HepG2 (cell line): ENCODE results near the gene NPBWR2. TPM values are rescaled to one million over a fixed set of nuclear protein-coding genes. Genes with fewer than 3 reads are reported as not detected.

Source experiments
- ATM ChIP-seq: fragments of 450-650 bp; IDR thresholded peaks from 2 replicates; pipeline ENCODE4 v1.7.1; 2017; ENCODE audit warnings: mild to moderate bottlenecking, borderline replicate concordance
- GATAD1 ChIP-seq: IDR thresholded peaks from 2 replicates; pipeline ENCODE4 v1.6.1; 2016; ENCODE audit warnings: missing genetic modification reagents, missing compliant biosample characterization
- GLI4 ChIP-seq: sonication (generic); formaldehyde crosslinking; IDR thresholded peaks from 2 replicates; pipeline ENCODE4 v1.5.1; 2020; ENCODE audit warnings: missing genetic modification reagents, mild to moderate bottlenecking, moderate library complexity, borderline replicate concordance
- JUND ChIP-seq: sonication (generic); formaldehyde crosslinking; IDR thresholded peaks from 2 replicates; pipeline ENCODE4 v1.8.0; 2022; ENCODE audit warnings: mild to moderate bottlenecking, missing genetic modification reagents
- PHB2 ChIP-seq: fragments of 450-650 bp; IDR thresholded peaks from 2 replicates; pipeline ENCODE4 v1.6.1; 2018; ENCODE audit not compliant: partially characterized antibody
- SALL2 ChIP-seq: sonication (generic); formaldehyde crosslinking; IDR thresholded peaks from 2 replicates; pipeline ENCODE4 v1.8.1; 2023; ENCODE audit warnings: mild to moderate bottlenecking, missing genetic modification reagents, inconsistent platforms
- TAF1 ChIP-seq: sonication (generic); formaldehyde crosslinking; IDR thresholded peaks from 2 replicates; pipeline ENCODE4 v1.4.0; 2020; ENCODE audit warnings: missing genetic modification reagents
- U2AF1 ChIP-seq: fragments of 200-400 bp; formaldehyde crosslinking; optimal IDR thresholded peaks from 2 replicates; pipeline ENCODE3; 2017; ENCODE audit warnings: mild to moderate bottlenecking, low read depth, low read length
- ZNF205 ChIP-seq: IDR thresholded peaks from 2 replicates; pipeline ENCODE4 v1.6.1; 2018; ENCODE audit warnings: missing biosample characterization, missing genetic modification reagents
- polyA plus RNA-seq, 8 experiments: library from polyadenylated mRNA; depleted of rRNA in 3 of 8; stranded (reverse) in 7 of 8; unstranded in 1 of 8; fragments of >200 nt; fragmentation: Illumina TruSeq in 4 of 8; extraction: Trizol in 4 of 8; gene quantifications; 2 replicates each; pipeline versions ENCODE4 v1.2.1 to v1.2.3, GENCODE V29; 2011 to 2016; ENCODE audit warnings: low read depth in 4 of 8, missing spikeins in 1 of 8, mixed read lengths in 1 of 8; ENCODE audit not compliant: insufficient read depth in 1 of 8
- total RNA-seq, 5 experiments: library from RNA; depleted of rRNA; stranded (reverse); fragments of >200 nt; fragmentation: Illumina TruSeq; extraction: Trizol; gene quantifications; 2 replicates each; pipeline ENCODE4 v1.2.3, GENCODE V29; 2016; ENCODE audit warnings: low read depth in 1 of 5
- TF ChIP-seq, protein P1 (sequence below): IDR thresholded peaks from 2 replicates; pipeline ENCODE4 v1.6.1; 2016; ENCODE audit warnings: low read depth, missing genetic modification reagents, missing compliant biosample characterization
- TF ChIP-seq, protein P2 (sequence below): sonication (generic); formaldehyde crosslinking; conservative IDR thresholded peaks from 2 replicates; pipeline ENCODE4 v1.4.0; 2020; ENCODE audit warnings: mild to moderate bottlenecking, missing genetic modification reagents, moderate library complexity
- TF ChIP-seq, protein P3 (sequence below): sonication (generic); formaldehyde crosslinking; IDR thresholded peaks from one replicate; pipeline ENCODE4 v1.5.1; 2020; ENCODE audit warnings: mild to moderate bottlenecking, missing genetic modification reagents; ENCODE audit errors: not compliant biosample characterization

NPBWR2 gene
- total and polyA plus RNA-seq, 2 of the 13 experiments (the other 11 are each of a cell fraction or from before 2014, with no cell fraction given): not detected

- TF ChIP-seq, protein P1, sequence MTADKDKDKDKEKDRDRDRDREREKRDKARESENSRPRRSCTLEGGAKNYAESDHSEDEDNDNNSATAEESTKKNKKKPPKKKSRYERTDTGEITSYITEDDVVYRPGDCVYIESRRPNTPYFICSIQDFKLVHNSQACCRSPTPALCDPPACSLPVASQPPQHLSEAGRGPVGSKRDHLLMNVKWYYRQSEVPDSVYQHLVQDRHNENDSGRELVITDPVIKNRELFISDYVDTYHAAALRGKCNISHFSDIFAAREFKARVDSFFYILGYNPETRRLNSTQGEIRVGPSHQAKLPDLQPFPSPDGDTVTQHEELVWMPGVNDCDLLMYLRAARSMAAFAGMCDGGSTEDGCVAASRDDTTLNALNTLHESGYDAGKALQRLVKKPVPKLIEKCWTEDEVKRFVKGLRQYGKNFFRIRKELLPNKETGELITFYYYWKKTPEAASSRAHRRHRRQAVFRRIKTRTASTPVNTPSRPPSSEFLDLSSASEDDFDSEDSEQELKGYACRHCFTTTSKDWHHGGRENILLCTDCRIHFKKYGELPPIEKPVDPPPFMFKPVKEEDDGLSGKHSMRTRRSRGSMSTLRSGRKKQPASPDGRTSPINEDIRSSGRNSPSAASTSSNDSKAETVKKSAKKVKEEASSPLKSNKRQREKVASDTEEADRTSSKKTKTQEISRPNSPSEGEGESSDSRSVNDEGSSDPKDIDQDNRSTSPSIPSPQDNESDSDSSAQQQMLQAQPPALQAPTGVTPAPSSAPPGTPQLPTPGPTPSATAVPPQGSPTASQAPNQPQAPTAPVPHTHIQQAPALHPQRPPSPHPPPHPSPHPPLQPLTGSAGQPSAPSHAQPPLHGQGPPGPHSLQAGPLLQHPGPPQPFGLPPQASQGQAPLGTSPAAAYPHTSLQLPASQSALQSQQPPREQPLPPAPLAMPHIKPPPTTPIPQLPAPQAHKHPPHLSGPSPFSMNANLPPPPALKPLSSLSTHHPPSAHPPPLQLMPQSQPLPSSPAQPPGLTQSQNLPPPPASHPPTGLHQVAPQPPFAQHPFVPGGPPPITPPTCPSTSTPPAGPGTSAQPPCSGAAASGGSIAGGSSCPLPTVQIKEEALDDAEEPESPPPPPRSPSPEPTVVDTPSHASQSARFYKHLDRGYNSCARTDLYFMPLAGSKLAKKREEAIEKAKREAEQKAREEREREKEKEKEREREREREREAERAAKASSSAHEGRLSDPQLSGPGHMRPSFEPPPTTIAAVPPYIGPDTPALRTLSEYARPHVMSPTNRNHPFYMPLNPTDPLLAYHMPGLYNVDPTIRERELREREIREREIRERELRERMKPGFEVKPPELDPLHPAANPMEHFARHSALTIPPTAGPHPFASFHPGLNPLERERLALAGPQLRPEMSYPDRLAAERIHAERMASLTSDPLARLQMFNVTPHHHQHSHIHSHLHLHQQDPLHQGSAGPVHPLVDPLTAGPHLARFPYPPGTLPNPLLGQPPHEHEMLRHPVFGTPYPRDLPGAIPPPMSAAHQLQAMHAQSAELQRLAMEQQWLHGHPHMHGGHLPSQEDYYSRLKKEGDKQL (CRISPR knock-in tag): no peak
- TF ChIP-seq, protein P2, sequence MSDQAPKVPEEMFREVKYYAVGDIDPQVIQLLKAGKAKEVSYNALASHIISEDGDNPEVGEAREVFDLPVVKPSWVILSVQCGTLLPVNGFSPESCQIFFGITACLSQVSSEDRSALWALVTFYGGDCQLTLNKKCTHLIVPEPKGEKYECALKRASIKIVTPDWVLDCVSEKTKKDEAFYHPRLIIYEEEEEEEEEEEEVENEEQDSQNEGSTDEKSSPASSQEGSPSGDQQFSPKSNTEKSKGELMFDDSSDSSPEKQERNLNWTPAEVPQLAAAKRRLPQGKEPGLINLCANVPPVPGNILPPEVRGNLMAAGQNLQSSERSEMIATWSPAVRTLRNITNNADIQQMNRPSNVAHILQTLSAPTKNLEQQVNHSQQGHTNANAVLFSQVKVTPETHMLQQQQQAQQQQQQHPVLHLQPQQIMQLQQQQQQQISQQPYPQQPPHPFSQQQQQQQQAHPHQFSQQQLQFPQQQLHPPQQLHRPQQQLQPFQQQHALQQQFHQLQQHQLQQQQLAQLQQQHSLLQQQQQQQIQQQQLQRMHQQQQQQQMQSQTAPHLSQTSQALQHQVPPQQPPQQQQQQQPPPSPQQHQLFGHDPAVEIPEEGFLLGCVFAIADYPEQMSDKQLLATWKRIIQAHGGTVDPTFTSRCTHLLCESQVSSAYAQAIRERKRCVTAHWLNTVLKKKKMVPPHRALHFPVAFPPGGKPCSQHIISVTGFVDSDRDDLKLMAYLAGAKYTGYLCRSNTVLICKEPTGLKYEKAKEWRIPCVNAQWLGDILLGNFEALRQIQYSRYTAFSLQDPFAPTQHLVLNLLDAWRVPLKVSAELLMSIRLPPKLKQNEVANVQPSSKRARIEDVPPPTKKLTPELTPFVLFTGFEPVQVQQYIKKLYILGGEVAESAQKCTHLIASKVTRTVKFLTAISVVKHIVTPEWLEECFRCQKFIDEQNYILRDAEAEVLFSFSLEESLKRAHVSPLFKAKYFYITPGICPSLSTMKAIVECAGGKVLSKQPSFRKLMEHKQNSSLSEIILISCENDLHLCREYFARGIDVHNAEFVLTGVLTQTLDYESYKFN (CRISPR knock-in tag): no peak
- peak; percentile 4; the same call in 1 of the 2 replicates for TF ChIP-seq TAF1 (CRISPR knock-in tag)
- TF ChIP-seq JUND: no peak
- no peak for TF ChIP-seq GATAD1
- peak; percentile 93 for TF ChIP-seq U2AF1
- peak; percentile 42 for TF ChIP-seq GLI4 (CRISPR knock-in tag)
- TF ChIP-seq PHB2: no peak
- no peak for TF ChIP-seq ATM
- TF ChIP-seq, protein P3, sequence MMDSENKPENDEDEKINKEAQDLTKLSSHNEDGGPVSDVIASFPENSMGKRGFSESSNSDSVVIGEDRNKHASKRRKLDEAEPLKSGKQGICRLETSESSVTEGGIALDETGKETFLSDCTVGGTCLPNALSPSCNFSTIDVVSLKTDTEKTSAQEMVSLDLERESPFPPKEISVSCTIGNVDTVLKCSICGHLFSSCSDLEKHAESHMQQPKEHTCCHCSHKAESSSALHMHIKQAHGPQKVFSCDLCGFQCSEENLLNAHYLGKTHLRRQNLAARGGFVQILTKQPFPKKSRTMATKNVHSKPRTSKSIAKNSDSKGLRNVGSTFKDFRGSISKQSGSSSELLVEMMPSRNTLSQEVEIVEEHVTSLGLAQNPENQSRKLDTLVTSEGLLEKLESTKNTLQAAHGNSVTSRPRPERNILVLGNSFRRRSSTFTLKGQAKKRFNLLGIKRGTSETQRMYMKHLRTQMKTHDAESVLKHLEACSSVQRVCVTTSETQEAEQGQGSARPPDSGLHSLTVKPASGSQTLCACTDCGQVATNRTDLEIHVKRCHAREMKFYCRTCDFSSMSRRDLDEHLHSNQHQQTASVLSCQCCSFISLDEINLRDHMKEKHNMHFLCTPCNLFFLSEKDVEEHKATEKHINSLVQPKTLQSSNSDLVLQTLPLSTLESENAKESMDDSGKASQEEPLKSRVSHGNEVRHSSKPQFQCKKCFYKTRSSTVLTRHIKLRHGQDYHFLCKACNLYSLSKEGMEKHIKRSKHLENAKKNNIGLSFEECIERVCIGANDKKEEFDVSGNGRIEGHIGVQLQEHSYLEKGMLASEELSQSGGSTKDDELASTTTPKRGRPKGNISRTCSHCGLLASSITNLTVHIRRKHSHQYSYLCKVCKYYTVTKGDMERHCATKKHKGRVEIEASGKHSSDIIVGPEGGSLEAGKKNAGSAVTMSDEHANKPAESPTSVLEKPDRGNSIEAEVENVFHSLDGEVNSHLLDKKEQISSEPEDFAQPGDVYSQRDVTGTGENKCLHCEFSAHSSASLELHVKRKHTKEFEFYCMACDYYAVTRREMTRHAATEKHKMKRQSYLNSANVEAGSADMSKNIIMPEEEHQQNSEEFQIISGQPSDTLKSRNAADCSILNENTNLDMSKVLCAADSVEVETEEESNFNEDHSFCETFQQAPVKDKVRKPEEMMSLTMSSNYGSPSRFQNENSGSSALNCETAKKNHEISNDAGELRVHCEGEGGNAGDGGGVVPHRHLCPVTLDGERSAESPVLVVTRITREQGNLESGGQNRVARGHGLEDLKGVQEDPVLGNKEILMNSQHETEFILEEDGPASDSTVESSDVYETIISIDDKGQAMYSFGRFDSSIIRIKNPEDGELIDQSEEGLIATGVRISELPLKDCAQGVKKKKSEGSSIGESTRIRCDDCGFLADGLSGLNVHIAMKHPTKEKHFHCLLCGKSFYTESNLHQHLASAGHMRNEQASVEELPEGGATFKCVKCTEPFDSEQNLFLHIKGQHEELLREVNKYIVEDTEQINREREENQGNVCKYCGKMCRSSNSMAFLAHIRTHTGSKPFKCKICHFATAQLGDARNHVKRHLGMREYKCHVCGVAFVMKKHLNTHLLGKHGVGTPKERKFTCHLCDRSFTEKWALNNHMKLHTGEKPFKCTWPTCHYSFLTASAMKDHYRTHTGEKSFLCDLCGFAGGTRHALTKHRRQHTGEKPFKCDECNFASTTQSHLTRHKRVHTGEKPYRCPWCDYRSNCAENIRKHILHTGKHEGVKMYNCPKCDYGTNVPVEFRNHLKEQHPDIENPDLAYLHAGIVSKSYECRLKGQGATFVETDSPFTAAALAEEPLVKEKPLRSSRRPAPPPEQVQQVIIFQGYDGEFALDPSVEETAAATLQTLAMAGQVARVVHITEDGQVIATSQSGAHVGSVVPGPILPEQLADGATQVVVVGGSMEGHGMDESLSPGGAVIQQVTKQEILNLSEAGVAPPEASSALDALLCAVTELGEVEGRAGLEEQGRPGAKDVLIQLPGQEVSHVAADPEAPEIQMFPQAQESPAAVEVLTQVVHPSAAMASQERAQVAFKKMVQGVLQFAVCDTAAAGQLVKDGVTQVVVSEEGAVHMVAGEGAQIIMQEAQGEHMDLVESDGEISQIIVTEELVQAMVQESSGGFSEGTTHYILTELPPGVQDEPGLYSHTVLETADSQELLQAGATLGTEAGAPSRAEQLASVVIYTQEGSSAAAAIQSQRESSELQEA (CRISPR knock-in tag): no peak
- no peak for TF ChIP-seq ZNF205 (CRISPR knock-in tag)
- no peak for TF ChIP-seq SALL2 (CRISPR knock-in tag)
These were observed 50.3 kb downstream of the NPBWR2 start (continued) for GRCh38 chr20:64056889-64057627.
